HCT116 (cell line): ENCODE results near the gene BCR.

Source experiments
- EZH2 ChIP-seq: fragments of 200-600 bp; sonication (generic); IDR thresholded peaks from 2 replicates; pipeline ENCODE4 v1.6.1; 2017; ENCODE audit warnings: antibody characterized with exemption, mixed run types
- POLR2A ChIP-seq: IDR thresholded peaks from 2 replicates; pipeline ENCODE4 v1.7.0; 2011; ENCODE audit warnings: borderline replicate concordance; ENCODE audit not compliant: insufficient read depth, insufficient read length; ENCODE audit errors: extremely low read depth
- POLR2AphosphoS5 ChIP-seq: IDR thresholded peaks from 2 replicates; pipeline ENCODE4 v1.6.1; 2011; ENCODE audit warnings: mild to moderate bottlenecking, low read depth, low read length, moderate library complexity
- REST ChIP-seq: IDR thresholded peaks from 2 replicates; pipeline ENCODE4 v1.6.1; 2012; ENCODE audit warnings: low read depth

- no peak for TF ChIP-seq POLR2AphosphoS5
- TF ChIP-seq EZH2 = no peak
- TF ChIP-seq POLR2A = no peak
- no peak for TF ChIP-seq REST
These were observed 96.6 kb downstream of the BCR start for GRCh38 chr22:23276656-23277582.
